Measurements from ENCODE around the gene RNGTT. TPM values are rescaled to one million over a fixed set of nuclear protein-coding genes. Genes with fewer than 3 reads are reported as not detected.

The RNGTT gene
- total and polyA plus RNA-seq, 10 of the 15 experiments (the other 5 are each of a cell fraction or from before 2014, with no cell fraction given): 7.7 to 30.4 (median 22.2) TPM

GRCh38 chr6:88655586-88655985, 307.8 kb downstream of the RNGTT start:
- Histone ChIP-seq H3K27me3 (replicated peaks in 1 of 2; ENCODE audit: control insufficient read depth in 2 of 2, insufficient read depth in 2 of 2, low read length in 1 of 2) (no peaks in the 10 kb centered on the region), H3K36me3 (ENCODE audit: control insufficient read depth in 2 of 2, insufficient read depth in 2 of 2, low read length in 1 of 2) (peaks cover 0 to 3% of the 10 kb centered on the region in 2 experiments; a peak in 1 of 4 replicates), H4K20me1 (ENCODE audit: control insufficient read depth, insufficient read depth) (no peaks in the 10 kb centered on the region), H3K4me2 (ENCODE audit: control insufficient read depth, insufficient read depth) (no peak overlapping the region), H3K4me3 (no peak overlapping the region), H2AFZ (ENCODE audit: control insufficient read depth, low read depth, low read length) (no peak overlapping the region), H3K9ac (ENCODE audit: control insufficient read depth, insufficient read depth, low read length) (no peak overlapping the region), H3K27ac (ENCODE audit: control insufficient read depth, insufficient read depth) (no peak overlapping the region), H3K9me3 (replicated peaks; ENCODE audit: control insufficient read depth, insufficient read depth, low read length) (peaks cover 17% of the 10 kb centered on the region), H3K79me2 (ENCODE audit: control insufficient read depth, insufficient read depth, low read length) (no peaks in the 10 kb centered on the region), H3K4me1 (ENCODE audit: control insufficient read depth, insufficient read depth, low read length) (peaks cover 4% of the 10 kb centered on the region; the same call in 1 of the 2 replicates)
- TF ChIP-seq JUNB (IDR thresholded peaks at IDR 0.05) (peak; percentile 53), ZNF622 (IDR thresholded peaks at IDR 0.05) (no peak)
- ChIA-PET RAD21 (ENCODE audit: unreplicated experiment) (interaction anchor here (1.1 to 5.6 kb wide), 3 partner anchors 14 to 105 kb away, joined by 4 to 27 read pairs (median 6); no protein-coding TSS in a partner anchor), CTCF (interaction anchor here (1.2 to 1.8 kb wide), 6 partner anchors 8 to 54 kb away, joined by 3 to 5 read pairs (median 4); no protein-coding TSS in a partner anchor), POLR2A (no interaction called here), SMC1A (ENCODE audit: uncharacterized antibody, unreplicated experiment) (interaction anchor here (0.6 to 6.3 kb wide), 8 partner anchors 9 to 257 kb away, joined by 3 to 44 read pairs (median 3); no protein-coding TSS in a partner anchor)
- DNase-seq (ENCODE audit: low read depth, low spot score) (no peak), ATAC-seq (peak; percentile 31; the same call in 1 of the 3 replicates), FAIRE-seq (no peak)
- intact Hi-C loops (cut with micrococcal nuclease; ENCODE audit: unreplicated experiment) (loop anchor here (10.0 kb wide), 1 partner anchor 731 kb away; no protein-coding TSS in a partner anchor), in situ Hi-C loops (cut with MboI) (no loop called here)
- no TSS peak for BruUV-seq (replicated peaks)

GRCh38 chr6:88653936-88654335, 309.5 kb downstream of the RNGTT start:
- intact Hi-C loops (cut with micrococcal nuclease; ENCODE audit: unreplicated experiment): loop anchor here (10.0 kb wide), 1 partner anchor 729 kb away; no protein-coding TSS in a partner anchor

More at GRCh38 chr6:88653936-88654335, 309.5 kb downstream of the RNGTT start:
- WGBS (ENCODE audit: insufficient coverage, insufficient replicate concordance, low lambda C conversion rate, missing lambda C conversion rate): 81% methylated on average over 4 of the region's 4 CpGs
- POLR2A ChIA-PET: interaction anchor here (1.4 kb wide), 1 partner anchor 13 kb away, joined by 5 read pairs; no protein-coding TSS in a partner anchor
- RAD21 ChIA-PET (ENCODE audit: unreplicated experiment): interaction anchor here (0.6 to 2.5 kb wide), 5 partner anchors 12 to 158 kb away, joined by 3 to 19 read pairs (median 4); no protein-coding TSS in a partner anchor
- H3K27ac ChIP-seq (ENCODE audit: control insufficient read depth, insufficient read depth): no peak overlapping the region
- H3K9ac ChIP-seq (ENCODE audit: control insufficient read depth, insufficient read depth, low read length): no peak overlapping the region
- H3K4me1 ChIP-seq (ENCODE audit: control insufficient read depth, insufficient read depth, low read length): peaks cover 11% of the 10 kb centered on the region
- SMC1A ChIA-PET (ENCODE audit: uncharacterized antibody, unreplicated experiment): interaction anchor here (1.3 to 6.3 kb wide), 7 partner anchors 9 to 104 kb away, joined by 4 to 44 read pairs (median 6); no protein-coding TSS in a partner anchor
- H3K36me3 ChIP-seq (ENCODE audit: control insufficient read depth in 2 of 2, insufficient read depth in 2 of 2, low read length in 1 of 2): peaks cover 0 to 3% of the 10 kb centered on the region in 2 experiments; a peak in 1 of 4 replicates
- H3K27me3 ChIP-seq (replicated peaks in 1 of 2; ENCODE audit: control insufficient read depth in 2 of 2, insufficient read depth in 2 of 2, low read length in 1 of 2): no peaks in the 10 kb centered on the region
- H3K79me2 ChIP-seq (ENCODE audit: control insufficient read depth, insufficient read depth, low read length): no peaks in the 10 kb centered on the region
- no peak for TF ChIP-seq EED (IDR thresholded peaks at IDR 0.05; ENCODE audit: low read depth)
- ATAC-seq (no peak), DNase-seq (ENCODE audit: low read depth, low spot score) (no peak), FAIRE-seq (no peak)
- H3K4me2 ChIP-seq (ENCODE audit: control insufficient read depth, insufficient read depth): no peak overlapping the region
- in situ Hi-C loops (cut with MboI): no loop called here
- no peak overlapping the region for H2AFZ ChIP-seq (ENCODE audit: control insufficient read depth, low read depth, low read length)
- H3K9me3 ChIP-seq (replicated peaks; ENCODE audit: control insufficient read depth, insufficient read depth, low read length): peaks cover 10% of the 10 kb centered on the region
- H4K20me1 ChIP-seq (ENCODE audit: control insufficient read depth, insufficient read depth): no peaks in the 10 kb centered on the region
- BruUV-seq (replicated peaks): no TSS peak
- H3K4me3 ChIP-seq: no peak overlapping the region
- CTCF ChIA-PET: interaction anchor here (0.9 to 1.6 kb wide), 6 partner anchors 11 to 199 kb away, joined by 3 to 4 read pairs (median 3); no protein-coding TSS in a partner anchor
